SK-N-SH (cell line): ENCODE results near the gene EMP2.

Experiments used
- CTCF ChIP-seq: fragments of 200-600 bp; sonication (generic); IDR thresholded peaks from 2 replicates; pipeline ENCODE4 v1.6.1; 2017; ENCODE audit warnings: antibody characterized with exemption, mild to moderate bottlenecking, moderate library complexity
- EP300 ChIP-seq, 2 experiments: IDR thresholded peaks; 2 replicates each; pipeline versions ENCODE4 v1.4.0 to v1.6.1; 2012; ENCODE audit warnings: borderline replicate concordance in 1 of 2, low read depth in 1 of 2, low read length in 1 of 2
- POLR2AphosphoS5 ChIP-seq: IDR thresholded peaks from 2 replicates; pipeline ENCODE4 v1.6.1; 2012; ENCODE audit warnings: low read depth, low read length
- REST ChIP-seq: IDR thresholded peaks from 2 replicates; pipeline ENCODE4 v1.6.1; 2012; ENCODE audit warnings: mild to moderate bottlenecking, low read depth, low read length, moderate library complexity
- USF2 ChIP-seq: fragments of 150-350 bp; IDR thresholded peaks from 2 replicates; pipeline ENCODE4 v1.6.1; 2017; ENCODE audit warnings: antibody characterized with exemption, low read length, low read depth, borderline replicate concordance
- YY1 ChIP-seq: IDR thresholded peaks from 2 replicates; pipeline ENCODE4 v1.4.0; 2012; ENCODE audit warnings: low read depth, mild to moderate bottlenecking

GRCh38 chr16:10601444-10602408 lies 21.3 kb upstream of the EMP2 start:
- TF ChIP-seq CTCF (no peak), YY1 (no peak), POLR2AphosphoS5 (no peak), REST (no peak), USF2 (no peak), EP300 (IDR thresholded peaks at IDR 0.05; ENCODE audit: borderline replicate concordance in 1 of 2, low read depth in 1 of 2, low read length in 1 of 2) (no peak)
